Activated T-helper 9 cell treated with anti-CD3 and anti-CD28 coated beads, Interleukin-2, amount 50 U/mL, for 16 hours (primary cell): ENCODE measurements around the gene PREX1.

Experiments
- DNase-seq: peaks from one replicate; pipeline ENCODE4 v3.0.0-alpha.2; 2020; ENCODE audit warnings: low read depth

PREX1 gene

GRCh38 chr20:48717680-48718223, 110.0 kb downstream of the PREX1 start:
- no peak for DNase-seq

GRCh38 chr20:48717095-48717672, 110.6 kb downstream of the PREX1 start:
- no peak for DNase-seq

GRCh38 chr20:48716541-48716940, 111.3 kb downstream of the PREX1 start:
- no peak for DNase-seq

DNA sequence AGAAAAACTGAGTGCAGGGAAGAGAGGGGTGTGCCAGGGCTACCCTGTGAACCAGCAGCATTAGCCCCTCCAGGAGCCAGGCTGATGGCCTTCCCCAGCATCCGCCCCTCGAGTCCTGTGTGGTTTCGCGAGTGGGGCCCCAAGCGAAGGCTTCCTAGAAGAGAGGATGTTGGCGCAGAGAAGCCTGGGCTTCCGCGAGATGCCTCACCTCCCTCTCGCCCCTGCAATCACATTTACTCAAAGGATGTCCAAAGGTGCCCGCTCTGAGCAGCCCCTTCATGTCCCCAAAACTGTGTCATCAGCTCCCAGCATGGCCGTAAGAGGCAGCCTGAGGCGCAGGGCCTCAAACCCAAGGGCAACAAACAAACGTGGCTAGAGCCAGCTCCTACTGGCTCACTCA, 111.7 kb downstream of the PREX1 start:
- DNase-seq = peak; percentile 45

GRCh38 chr20:48714764-48715163, 113.0 kb downstream of the PREX1 start:
- DNase-seq = no peak

DNA sequence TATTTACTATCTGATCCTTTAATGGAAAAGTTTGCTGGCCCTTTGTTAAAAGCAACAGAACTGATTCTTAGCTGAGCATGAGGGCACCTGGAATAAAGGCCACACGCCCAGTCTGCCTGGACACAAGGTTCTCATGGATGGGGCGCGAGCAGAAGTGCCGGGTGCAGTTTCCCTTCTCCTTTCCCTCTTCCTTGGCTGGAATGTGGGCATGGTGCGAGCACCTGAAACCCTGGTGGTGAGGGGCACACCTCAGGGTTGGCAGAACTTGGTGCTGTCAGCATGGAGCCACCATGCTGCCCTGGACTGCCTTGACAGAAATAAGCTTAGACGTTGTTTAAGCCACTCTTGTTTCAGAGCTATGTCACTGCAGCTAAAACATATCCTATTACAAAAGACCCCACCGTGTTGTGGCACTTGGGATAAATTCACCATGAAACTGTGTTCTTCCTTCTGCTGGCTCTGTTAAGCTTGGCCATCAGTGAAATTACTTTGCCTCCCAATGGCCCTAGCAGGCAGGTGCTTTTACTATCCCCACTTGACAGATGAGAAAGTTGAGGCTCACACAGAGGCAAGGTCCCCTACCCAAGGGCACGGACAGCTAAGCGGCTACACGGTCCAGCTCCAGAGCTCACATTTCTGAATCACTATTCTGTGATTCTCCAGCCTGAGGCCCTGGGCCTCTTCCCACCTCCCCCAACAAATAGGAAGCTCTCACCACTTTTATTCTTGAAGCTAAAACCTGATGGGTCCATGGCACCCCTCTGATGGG, 115.9 kb downstream of the PREX1 start:
- DNase-seq = no peak

GRCh38 chr20:48711044-48711428, 116.8 kb downstream of the PREX1 start:
- DNase-seq = no peak

GRCh38 chr20:48710341-48711043, 117.3 kb downstream of the PREX1 start:
- DNase-seq = no peak

GRCh38 chr20:48709744-48710143, 118.1 kb downstream of the PREX1 start:
- DNase-seq = no peak

GRCh38 chr20:48709058-48709691, 118.6 kb downstream of the PREX1 start:
- no peak for DNase-seq

GRCh38 chr20:48708630-48709029, 119.2 kb downstream of the PREX1 start:
- DNase-seq = no peak

DNA sequence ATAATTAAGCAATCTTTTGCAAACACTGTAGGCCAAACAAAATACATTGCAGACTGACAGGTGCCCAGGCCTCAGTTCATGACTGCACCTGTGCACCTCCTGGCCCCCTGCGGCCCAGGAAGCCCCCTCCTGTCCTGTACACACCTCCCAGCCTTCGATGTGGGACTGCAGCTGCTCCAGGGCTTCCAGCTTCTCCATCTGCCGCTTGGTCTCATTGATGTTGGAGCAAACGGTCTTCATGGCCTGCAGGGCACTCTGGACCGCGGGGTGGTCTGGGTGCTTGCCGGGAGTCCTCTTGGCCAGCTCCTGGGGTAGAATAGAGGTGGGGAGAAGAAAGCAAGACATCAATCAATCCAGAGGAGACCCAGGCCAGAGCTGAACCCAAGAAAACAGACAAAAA, 119.7 kb downstream of the PREX1 start:
- no peak for DNase-seq

DNA sequence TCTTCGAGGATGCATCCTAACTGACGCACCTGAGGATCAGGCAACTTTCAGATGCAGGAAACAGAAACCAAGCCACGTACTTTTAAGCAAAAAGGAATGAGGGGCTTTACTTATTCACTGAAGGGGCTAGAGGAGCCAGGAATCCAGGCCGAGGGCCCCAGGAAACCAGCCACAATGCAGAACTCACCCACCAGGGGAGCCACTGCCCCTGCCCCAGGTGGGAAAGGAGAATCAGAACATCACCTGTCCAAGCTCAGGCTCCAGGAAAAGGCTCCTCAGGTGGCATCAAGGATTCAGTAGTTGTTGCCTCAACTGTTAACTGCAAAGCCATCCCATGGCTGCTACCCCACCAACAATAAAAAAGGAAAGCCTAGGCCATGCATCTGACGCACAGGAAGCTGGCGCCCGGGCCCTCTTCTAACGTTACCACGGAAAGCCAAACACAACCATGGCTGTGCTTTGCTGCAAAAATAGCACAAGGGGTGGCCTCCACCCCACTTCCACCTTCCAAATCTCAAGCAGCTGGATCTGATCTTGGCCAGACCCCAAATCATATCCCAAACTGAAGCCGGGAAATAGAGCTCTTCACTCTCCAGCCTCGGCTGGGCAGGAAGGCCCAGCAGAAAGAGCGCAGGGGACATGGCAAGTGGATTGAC, 121.0 kb downstream of the PREX1 start:
- no peak for DNase-seq

GRCh38 chr20:48706116-48706656, 121.6 kb downstream of the PREX1 start:
- DNase-seq = no peak

GRCh38 chr20:48705240-48706115, 122.3 kb downstream of the PREX1 start:
- DNase-seq = no peak

DNA sequence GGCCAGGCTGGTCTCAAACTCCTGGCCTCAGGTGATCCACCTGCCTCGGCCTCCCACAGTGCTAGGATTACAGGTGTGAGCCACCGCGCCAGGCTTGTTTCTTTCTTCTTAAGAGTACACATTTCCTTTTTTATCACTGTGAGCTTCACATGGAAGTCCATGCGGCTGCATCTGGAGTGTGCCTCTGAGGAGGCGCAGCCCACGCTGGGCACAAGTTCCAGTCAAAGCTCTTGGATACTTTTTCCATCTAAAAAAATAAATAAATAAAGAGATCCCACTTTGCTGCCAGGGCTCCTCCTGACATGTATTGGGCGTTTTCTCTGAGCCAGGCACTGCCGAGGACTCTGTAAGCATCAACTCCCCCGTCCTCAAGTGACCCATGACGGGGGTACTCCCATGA, 123.0 kb downstream of the PREX1 start:
- no peak for DNase-seq

DNA sequence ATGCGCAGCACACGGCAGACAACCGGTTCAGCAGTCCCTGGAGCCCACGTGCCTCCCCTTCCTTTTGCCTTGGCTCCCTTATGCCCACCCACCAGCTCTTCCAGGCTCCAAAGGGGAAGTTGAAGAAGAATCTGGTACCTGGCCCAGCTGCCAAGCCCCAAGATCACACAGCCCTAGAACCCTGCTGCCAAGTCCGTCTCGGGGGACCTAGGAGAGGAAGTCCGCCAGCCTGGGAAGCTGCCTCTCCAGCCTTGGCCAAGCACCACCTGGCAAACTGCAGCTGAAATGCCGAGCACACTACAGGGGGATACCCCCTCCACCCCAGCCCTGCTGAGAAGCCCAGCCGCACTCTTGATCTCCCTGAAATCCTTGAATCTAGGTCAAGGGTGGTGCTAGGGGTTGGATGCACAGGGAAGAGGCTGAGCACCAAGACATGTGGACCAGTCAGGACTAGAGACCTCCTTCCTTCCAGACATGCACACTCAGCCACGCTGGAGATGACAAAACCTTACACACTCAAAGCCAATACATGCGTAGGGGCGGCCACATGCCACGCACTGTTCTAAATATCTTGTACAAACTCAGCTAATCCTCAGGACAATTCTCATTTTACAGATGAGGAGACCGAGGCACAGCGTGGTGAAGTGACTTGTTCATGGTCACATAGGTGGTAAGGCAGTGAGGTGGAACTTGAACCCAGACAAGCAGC, 124.1 kb downstream of the PREX1 start:
- no peak for DNase-seq

DNA sequence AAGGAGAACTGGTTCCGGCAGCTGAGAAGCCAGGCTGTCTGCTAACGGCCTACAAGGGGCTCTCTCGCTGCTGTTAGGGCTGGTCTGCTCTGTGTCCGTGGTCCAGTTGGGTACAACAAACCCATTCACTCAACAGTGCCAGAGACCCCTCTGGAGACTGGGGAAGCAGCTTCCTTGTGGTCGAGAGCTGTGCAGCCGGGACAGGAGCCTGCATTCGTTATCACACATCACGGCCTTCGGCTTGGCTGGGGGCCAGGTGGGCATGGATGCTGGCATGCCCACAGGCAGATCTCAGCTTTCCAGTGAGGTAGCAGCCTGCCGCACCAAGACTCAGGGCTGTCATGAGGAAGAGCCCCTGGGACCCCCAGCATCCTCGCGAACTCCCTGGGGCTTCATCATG, 124.7 kb downstream of the PREX1 start:
- no peak for DNase-seq

DNA sequence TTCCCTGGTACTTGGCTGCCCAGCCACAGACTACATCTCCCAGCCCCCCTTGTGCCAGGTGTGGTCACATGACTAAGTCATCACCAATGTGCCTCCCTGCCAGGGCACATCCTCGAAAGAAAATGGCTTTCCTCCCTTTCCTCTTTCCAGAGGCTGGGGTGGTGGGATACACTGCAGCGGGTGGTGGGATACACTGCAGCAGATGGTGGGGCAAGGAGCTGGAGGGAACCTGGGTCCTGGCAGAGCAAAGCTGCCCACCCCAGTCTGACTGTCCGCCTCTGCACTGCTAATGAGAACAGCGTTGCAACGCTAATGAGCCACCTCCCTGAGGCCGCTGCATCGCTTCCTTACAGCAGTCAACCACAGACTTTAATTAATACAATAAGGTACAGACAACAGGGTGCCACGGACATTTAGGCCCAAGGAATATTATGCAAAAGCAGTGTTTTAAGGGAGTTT, 125.3 kb downstream of the PREX1 start:
- no peak for DNase-seq

GRCh38 chr20:48701702-48702101, 126.1 kb downstream of the PREX1 start:
- no peak for DNase-seq
